A673 (cell line): ENCODE data around the gene TAL2. TPM values are rescaled to one million over a fixed set of nuclear protein-coding genes. Genes with fewer than 3 reads are reported as not detected.

Source experiments
- BruUV-seq: library from RNA; stranded (reverse); fragments of 400-500 nt; replicated peaks from 2 replicates; lab custom pipeline; 2021; lab: Mats Ljungman, UMichigan
- CTCF ChIA-PET: fragments of 300-600 bp; sonication (Branson Sonifier 250); formaldehyde crosslinking; loops from one replicate; lab custom pipeline; 2022; ENCODE audit warnings: antibody characterized with exemption; lab: Charles Lee
- POLR2A ChIA-PET: fragments of 300-600 bp; sonication (Branson Sonifier 250); formaldehyde crosslinking; loops from one replicate; lab custom pipeline; 2022; ENCODE audit warnings: antibody characterized with exemption; ENCODE audit not compliant: low non-redundant PET; lab: Charles Lee
- DNase-seq: peaks from one replicate; pipeline ENCODE4 v3.0.0-alpha.2; 2015; ENCODE audit warnings: low spot score
- H3K27ac ChIP-seq: fragments of 200-600 bp; sonication (generic); 2 replicates; pipeline ENCODE4 v1.5.1; 2016; ENCODE audit warnings: mixed run types, low read depth, mild to moderate bottlenecking, mixed read lengths, antibody characterized with exemption, low read length; ENCODE audit not compliant: poor library complexity, severe bottlenecking
- H3K27me3 ChIP-seq: fragments of 200-600 bp; sonication (generic); replicated peaks from 2 replicates; pipeline ENCODE4 v1.6.1; 2017; ENCODE audit warnings: mixed run types, low read depth, mild to moderate bottlenecking, mixed read lengths, antibody characterized with exemption, low read length; ENCODE audit not compliant: insufficient read depth, poor library complexity
- H3K36me3 ChIP-seq: fragments of 200-600 bp; sonication (generic); 2 replicates; pipeline ENCODE4 v1.6.1; 2016; ENCODE audit warnings: mixed run types, mild to moderate bottlenecking, mixed read lengths, antibody characterized with exemption, low read length; ENCODE audit not compliant: insufficient read depth, poor library complexity, severe bottlenecking
- H3K4me1 ChIP-seq: fragments of 200-600 bp; sonication (generic); 2 replicates; pipeline ENCODE4 v1.6.1; 2017; ENCODE audit warnings: mixed run types, mild to moderate bottlenecking, mixed read lengths, antibody characterized with exemption, low read length; ENCODE audit not compliant: insufficient read depth, poor library complexity, severe bottlenecking
- H3K4me3 ChIP-seq: fragments of 200-600 bp; sonication (generic); 2 replicates; pipeline ENCODE4 v1.5.1; 2016; ENCODE audit warnings: low read depth, mixed run types, mild to moderate bottlenecking, mixed read lengths, low read length; ENCODE audit not compliant: poor library complexity, severe bottlenecking
- H3K9me3 ChIP-seq: fragments of 200-600 bp; sonication (generic); 2 replicates; pipeline ENCODE4 v1.6.1; 2016; ENCODE audit warnings: mixed run types, low read depth, mild to moderate bottlenecking, mixed read lengths, antibody characterized with exemption, low read length; ENCODE audit not compliant: poor library complexity, severe bottlenecking
- CTCF ChIP-seq: fragments of 300-800, 200-600 bp; sonication (generic); conservative IDR thresholded peaks from 2 replicates; pipeline ENCODE4 v1.5.1; 2017; ENCODE audit warnings: low read depth, mild to moderate bottlenecking, antibody characterized with exemption, low read length, moderate library complexity, mixed read lengths
- EZH2 ChIP-seq: fragments of 200-600 bp; sonication (generic); IDR thresholded peaks from 2 replicates; pipeline ENCODE4 v1.6.1; 2017; ENCODE audit warnings: borderline replicate concordance, low read depth, mild to moderate bottlenecking, mixed read lengths, antibody characterized with exemption, low read length; ENCODE audit not compliant: poor library complexity, severe bottlenecking
- intact Hi-C: fragments of 100-400 bp; cut with micrococcal nuclease; formaldehyde crosslinking; loops from one replicate; pipeline ENCODE4 v1.10.0; 2022; ENCODE audit not compliant: unreplicated experiment
- total RNA-seq: library from RNA; stranded (reverse); gene quantifications from 2 replicates; pipeline ENCODE4 v1.2.3, GENCODE V29; 2021

The TAL2 gene
- total RNA-seq, 1 experiment from 2014 or later, result not detected

- H3K27me3 ChIP-seq, result peaks cover 28% of the 10 kb centered on the region
- TF ChIP-seq EZH2, result no peak
- no peak for TF ChIP-seq CTCF
- no peaks in the 10 kb centered on the region for H3K36me3 ChIP-seq
- no TSS peak for BruUV-seq
- intact Hi-C loops, result loop anchor here (10.0 kb wide), 1 partner anchor 270 kb away; no protein-coding TSS in a partner anchor
- no peaks in the 10 kb centered on the region for H3K9me3 ChIP-seq
- no peak within 1 kb of the TSS for H3K27ac ChIP-seq
- peak; percentile 86 for DNase-seq
- H3K4me1 ChIP-seq, result peaks cover 4% of the 10 kb centered on the region
- H3K4me3 ChIP-seq, result peak within 1 kb of the TSS; percentile 61
- ChIA-PET CTCF (no interaction called here), POLR2A (no interaction called here)
Measured at GRCh38 chr9:105694190-105694847, 32.1 kb downstream of the TAL2 start, which contains the start of gene TMEM38B. TSS of gene TMEM38B (plus strand) at chr9:105694541. CDS start at chr9:105694661, 120 bp downstream.

GRCh38 chr9:105694848-105695581 is 32.8 kb downstream of the TAL2 start:
- no peaks in the 10 kb centered on the region for H3K36me3 ChIP-seq
- intact Hi-C loops, result loop anchor here (10.0 kb wide), 1 partner anchor 270 kb away; no protein-coding TSS in a partner anchor
- TF ChIP-seq CTCF (no peak), EZH2 (no peak)
- peak; percentile 43 for DNase-seq
- H3K4me3 ChIP-seq, result peak overlapping the region; percentile 61
- H3K27me3 ChIP-seq, result peaks cover 24% of the 10 kb centered on the region
- no TSS peak for BruUV-seq
- no peaks in the 10 kb centered on the region for H3K9me3 ChIP-seq
- CTCF ChIA-PET, result no interaction called here
- no peak overlapping the region for H3K27ac ChIP-seq
- POLR2A ChIA-PET, result no interaction called here
- H3K4me1 ChIP-seq, result peaks cover 4% of the 10 kb centered on the region

- ChIA-PET CTCF (no interaction called here), POLR2A (no interaction called here)
- Histone ChIP-seq H3K27me3 (peaks cover 21% of the 10 kb centered on the region), H3K9me3 (no peaks in the 10 kb centered on the region), H3K36me3 (no peaks in the 10 kb centered on the region), H3K4me3 (no peak overlapping the region), H3K4me1 (peaks cover 4% of the 10 kb centered on the region), H3K27ac (no peak overlapping the region)
- TF ChIP-seq EZH2 (no peak), CTCF (no peak)
- DNase-seq, result no peak
- no TSS peak for BruUV-seq
- intact Hi-C loops, result loop anchor here (10.0 kb wide), 1 partner anchor 272 kb away; no protein-coding TSS in a partner anchor
Measured at GRCh38 chr9:105696219-105696793, 34.0 kb downstream of the TAL2 start.
